ENCODE measurements around the gene DNAJC22.
A peak's percentile ranks its signal among the peaks of the same experiment; 100 is the strongest.
"Not testable (repeated sequence)": the region's sequence is repeated elsewhere in the genome, so short reads cannot be mapped to it uniquely, and the experiment has no call there.

DNAJC22 gene

DNA sequence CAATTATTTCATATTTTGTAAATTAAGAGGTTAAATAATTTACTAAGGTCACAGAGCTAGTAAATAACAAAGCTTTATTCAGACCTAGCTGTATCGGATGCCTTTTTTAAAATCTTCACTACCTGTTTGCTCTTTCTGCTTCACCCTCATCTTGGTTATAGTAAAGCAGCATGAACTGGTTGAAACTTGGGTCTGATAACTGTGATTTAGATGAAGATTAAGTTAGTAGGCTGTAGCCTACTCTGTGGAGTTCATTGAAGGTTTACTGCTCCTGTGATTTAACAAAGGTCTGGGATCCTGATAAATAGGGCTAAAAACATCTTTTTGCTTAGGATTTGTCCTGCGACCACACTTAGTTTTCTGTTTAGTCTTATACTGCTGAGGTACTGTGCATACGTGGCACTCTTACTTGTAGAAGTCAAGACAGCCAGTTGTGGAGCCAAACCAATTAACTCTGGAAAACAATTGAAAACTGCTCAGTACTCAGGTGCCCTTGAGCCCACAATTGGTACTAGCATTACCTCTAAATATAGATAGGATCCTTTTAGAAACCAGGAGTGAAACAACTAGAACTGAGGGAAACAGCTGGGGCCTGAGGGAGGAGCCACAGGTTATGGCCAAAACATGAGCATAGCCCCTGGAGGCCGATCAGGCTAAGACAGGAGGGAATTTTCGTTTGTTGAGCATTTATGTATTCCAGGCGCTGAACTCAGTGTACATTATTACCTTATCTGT lies 22.9 kb downstream of the DNAJC22 start:
- Histone ChIP-seq H3K4me3 (no peak overlapping the region), H3K27ac (peak overlapping the region in 1 of 2 donors; percentile 47)
- DNase-seq (ENCODE audit: low spot score): no peak
- TF ChIP-seq CTCF (IDR thresholded peaks at IDR 0.05): no peak

- no peak for DNase-seq (ENCODE audit: low spot score)
- TF ChIP-seq CTCF (IDR thresholded peaks at IDR 0.05): no peak
- Histone ChIP-seq H3K4me3 (no peak overlapping the region), H3K27ac (no peak overlapping the region)
These were observed 23.9 kb downstream of the DNAJC22 start for GRCh38 chr12:49370539-49370938.

GRCh38 chr12:49375406-49375805 lies 28.7 kb downstream of the DNAJC22 start:
- DNase-seq (ENCODE audit: low spot score): no peak

DNA sequence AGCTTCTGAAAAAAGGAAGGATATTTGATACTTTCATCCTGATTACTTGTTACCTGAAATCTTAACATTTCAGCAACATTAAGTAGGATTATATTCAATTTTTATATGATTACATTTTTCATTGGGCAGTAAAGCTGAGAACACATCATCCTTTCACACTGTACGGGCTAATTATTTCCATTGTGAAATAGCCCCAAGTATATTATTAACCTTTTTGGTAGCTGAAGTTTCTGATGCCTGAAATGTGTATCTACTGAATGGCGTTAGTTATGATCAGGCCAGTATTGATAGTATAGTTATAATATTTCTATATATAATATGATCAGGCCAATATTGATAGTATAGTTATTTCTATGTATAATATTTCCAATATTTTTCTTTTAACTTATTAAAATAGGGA lies 30.7 kb downstream of the DNAJC22 start:
- H3K4me3 ChIP-seq: no peak overlapping the region
- no peak for DNase-seq (ENCODE audit: low spot score)
- no peak overlapping the region for H3K27ac ChIP-seq
- TF ChIP-seq CTCF (IDR thresholded peaks at IDR 0.05): no peak

More at GRCh38 chr12:49375406-49375805, 28.7 kb downstream of the DNAJC22 start:
- H3K27ac ChIP-seq: no peak overlapping the region
- no peak overlapping the region for H3K4me3 ChIP-seq
- no peak for TF ChIP-seq CTCF (IDR thresholded peaks at IDR 0.05)

DNA sequence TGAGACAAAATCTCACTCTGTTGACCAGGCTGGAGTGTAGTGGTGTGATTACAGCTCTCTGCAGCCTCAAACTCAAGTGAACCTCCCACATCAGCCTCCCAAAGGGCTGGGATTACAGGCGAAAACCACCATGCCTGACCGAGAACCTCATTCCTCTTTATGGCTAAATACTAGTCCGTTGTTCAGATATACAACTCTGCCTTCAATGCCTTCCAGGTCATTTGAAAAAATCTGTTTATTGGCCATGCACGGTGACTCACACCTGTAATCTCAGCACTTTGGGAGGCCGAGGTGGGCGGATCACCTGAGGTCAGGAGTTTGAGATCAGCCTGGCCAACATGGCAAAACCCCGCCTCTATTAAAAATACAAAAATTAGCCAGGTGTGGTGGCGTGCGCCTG lies 33.5 kb downstream of the DNAJC22 start:
- H3K27ac ChIP-seq; DNase-seq (ENCODE audit: low spot score); H3K4me3 ChIP-seq: not testable (repeated sequence)

- no peak overlapping the region for H3K27ac ChIP-seq
- no peak overlapping the region for H3K4me3 ChIP-seq
- no peak for DNase-seq (ENCODE audit: low spot score)
- no peak for TF ChIP-seq CTCF (IDR thresholded peaks at IDR 0.05)
These were observed 42.1 kb downstream of the DNAJC22 start for GRCh38 chr12:49388682-49389386.

- no peak for DNase-seq (ENCODE audit: low spot score)
- H3K27ac ChIP-seq: no peak overlapping the region
These were observed 42.7 kb downstream of the DNAJC22 start for GRCh38 chr12:49389387-49389703.

More at GRCh38 chr12:49389387-49389703, 42.7 kb downstream of the DNAJC22 start:
- TF ChIP-seq CTCF (IDR thresholded peaks at IDR 0.05): no peak
- no peak overlapping the region for H3K4me3 ChIP-seq
